OCI-LY7 (cell line): Measurements from ENCODE around the gene CCER1. TPM values are rescaled to one million over a fixed set of nuclear protein-coding genes. Genes with fewer than 3 reads are reported as not detected.
A peak's percentile ranks its signal among the peaks of the same experiment; 100 is the strongest.

ENCODE experiments used
- BruUV-seq: library from RNA; stranded (reverse); fragments of 400-500 nt; replicated peaks from 2 replicates; lab custom pipeline; 2021; lab: Mats Ljungman, UMichigan
- CTCF ChIA-PET: fragments of 300-600 bp; sonication (Branson Sonifier 250); formaldehyde crosslinking; loops from one replicate; lab custom pipeline; 2022; ENCODE audit warnings: antibody characterized with exemption; ENCODE audit not compliant: unreplicated experiment; lab: Charles Lee
- POLR2A ChIA-PET: fragments of 300-600 bp; sonication (Branson Sonifier 250); formaldehyde crosslinking; loops from one replicate; lab custom pipeline; 2022; ENCODE audit warnings: antibody characterized with exemption; lab: Charles Lee
- DNase-seq: peaks from one replicate; pipeline ENCODE4 v3.0.0-alpha.2; 2015; ENCODE audit warnings: low spot score
- H2AFZ ChIP-seq: fragments of 200-600 bp; sonication (generic), shearing (Covaris generic); 2 replicates; pipeline ENCODE4 v1.6.1; 2014; ENCODE audit warnings: mild to moderate bottlenecking, antibody characterized with exemption, low read length, moderate library complexity
- H3K27ac ChIP-seq: fragments of 200-600 bp; sonication (generic); 2 replicates; pipeline ENCODE4 v1.5.1; 2014; ENCODE audit warnings: mixed run types, low read depth, mild to moderate bottlenecking, moderate library complexity, low read length, inconsistent platforms; ENCODE audit not compliant: poor library complexity, severe bottlenecking
- H3K36me3 ChIP-seq: fragments of 200-600 bp; sonication (generic); 2 replicates; pipeline ENCODE4 v1.6.1; 2014; ENCODE audit warnings: mild to moderate bottlenecking, antibody characterized with exemption, low read length, moderate library complexity, mixed read lengths; ENCODE audit not compliant: insufficient read depth
- H3K4me1 ChIP-seq: fragments of 200-600 bp; sonication (generic); 2 replicates; pipeline ENCODE4 v1.5.1; 2014; ENCODE audit warnings: mild to moderate bottlenecking, low read length; ENCODE audit not compliant: insufficient read depth, poor library complexity, severe bottlenecking
- H3K4me2 ChIP-seq: fragments of 200-600 bp; sonication (generic); 2 replicates; pipeline ENCODE4 v1.6.1; 2014; ENCODE audit warnings: mild to moderate bottlenecking, low read length
- H3K4me3 ChIP-seq: fragments of 200-600 bp; sonication (generic); 2 replicates; pipeline ENCODE4 v1.5.1; 2014; ENCODE audit warnings: mild to moderate bottlenecking, low read depth, low read length; ENCODE audit not compliant: poor library complexity, severe bottlenecking
- H3K79me2 ChIP-seq: fragments of 200-600 bp; sonication (generic); 2 replicates; pipeline ENCODE4 v1.6.1; 2016; ENCODE audit warnings: low read depth, mild to moderate bottlenecking, low read length, moderate library complexity, mixed read lengths; ENCODE audit not compliant: insufficient read depth
- H3K9me2 ChIP-seq: fragments of 200-600 bp; sonication (generic); 2 replicates; pipeline ENCODE4 v1.6.1; 2016; ENCODE audit warnings: mild to moderate bottlenecking, low read length, mixed read lengths; ENCODE audit not compliant: insufficient read depth
- H3K9me3 ChIP-seq: fragments of 200-600 bp; sonication (generic); 2 replicates; pipeline ENCODE4 v1.6.1; 2014; ENCODE audit warnings: mild to moderate bottlenecking, mixed run types, low read length, mixed read lengths
- H4K20me1 ChIP-seq: fragments of 200-600 bp; sonication (generic); 2 replicates; pipeline ENCODE4 v1.6.1; 2014; ENCODE audit warnings: mild to moderate bottlenecking, antibody characterized with exemption, low read length, moderate library complexity, mixed read lengths; ENCODE audit not compliant: insufficient read depth
- CTCF ChIP-seq: fragments of 200-600 bp; sonication (generic); conservative IDR thresholded peaks from 2 replicates; pipeline ENCODE4 v1.5.1; 2014; ENCODE audit warnings: mild to moderate bottlenecking, antibody characterized with exemption, low read length, moderate library complexity, mixed read lengths
- EZH2phosphoT487 ChIP-seq: fragments of 200-600 bp; sonication (generic); IDR thresholded peaks from 2 replicates; pipeline ENCODE4 v1.6.1; 2018; ENCODE audit warnings: low read depth, borderline replicate concordance, mild to moderate bottlenecking, mixed run types, antibody characterized with exemption, low read length, moderate library complexity, mixed read lengths
- intact Hi-C: fragments of 100-400 bp; cut with micrococcal nuclease; formaldehyde crosslinking; loops from one replicate; pipeline ENCODE4 v1.10.0; 2022; ENCODE audit not compliant: unreplicated experiment
- total RNA-seq, 2 experiments: library from RNA; depleted of rRNA in 1 of 2; stranded (reverse); fragments of >200 nt in 1 of 2; shearing (Covaris generic) in 1 of 2; gene quantifications; 2 replicates each; pipeline ENCODE4 v1.2.3, GENCODE V29; 2014 to 2022

The CCER1 gene
- total RNA-seq, 2 experiments from 2014 or later = not detected

- CTCF ChIA-PET = no interaction called here
These were observed 44.0 kb downstream of the CCER1 start for GRCh38 chr12:90910958-90911357.

GRCh38 chr12:90909069-90909770, 45.8 kb downstream of the CCER1 start:
- intact Hi-C loops = no loop called here
- H3K4me3 ChIP-seq = no peak overlapping the region
- no peaks in the 10 kb centered on the region for H3K4me1 ChIP-seq
- H3K27ac ChIP-seq = no peak overlapping the region
- no peak overlapping the region for H3K4me2 ChIP-seq
- no peaks in the 10 kb centered on the region for H3K79me2 ChIP-seq
- no peaks in the 10 kb centered on the region for H3K9me2 ChIP-seq
- BruUV-seq = no TSS peak
- TF ChIP-seq CTCF (peak; percentile 73), EZH2phosphoT487 (no peak)
- ChIA-PET POLR2A (interaction anchor here (0.9 kb wide), 1 partner anchor 31 kb away, joined by 3 read pairs; no protein-coding TSS in a partner anchor), CTCF (no interaction called here)
- DNase-seq = peak; percentile 11
- no peaks in the 10 kb centered on the region for H4K20me1 ChIP-seq
- H2AFZ ChIP-seq = no peak overlapping the region
- H3K36me3 ChIP-seq = no peaks in the 10 kb centered on the region
- H3K9me3 ChIP-seq = no peaks in the 10 kb centered on the region

More at GRCh38 chr12:90910958-90911357, 44.0 kb downstream of the CCER1 start:
- Histone ChIP-seq H3K4me1 (no peaks in the 10 kb centered on the region), H3K79me2 (no peaks in the 10 kb centered on the region), H2AFZ (no peak overlapping the region), H4K20me1 (no peaks in the 10 kb centered on the region), H3K9me3 (no peaks in the 10 kb centered on the region), H3K4me2 (no peak overlapping the region), H3K36me3 (no peaks in the 10 kb centered on the region), H3K9me2 (no peaks in the 10 kb centered on the region), H3K27ac (no peak overlapping the region), H3K4me3 (no peak overlapping the region)
- TF ChIP-seq EZH2phosphoT487 (no peak), CTCF (no peak)
- no peak for DNase-seq
- intact Hi-C loops = no loop called here
- BruUV-seq = no TSS peak
- POLR2A ChIA-PET = interaction anchor here (0.7 kb wide), 1 partner anchor 17 kb away, joined by 4 read pairs; no protein-coding TSS in a partner anchor

- Histone ChIP-seq H3K4me1 (no peaks in the 10 kb centered on the region), H2AFZ (no peak overlapping the region), H3K36me3 (no peaks in the 10 kb centered on the region), H3K79me2 (no peaks in the 10 kb centered on the region), H4K20me1 (no peaks in the 10 kb centered on the region), H3K9me3 (no peaks in the 10 kb centered on the region), H3K4me2 (no peak overlapping the region), H3K27ac (no peak overlapping the region), H3K9me2 (no peaks in the 10 kb centered on the region), H3K4me3 (no peak overlapping the region)
- ChIA-PET POLR2A (no interaction called here), CTCF (no interaction called here)
- intact Hi-C loops = no loop called here
- no TSS peak for BruUV-seq
- TF ChIP-seq EZH2phosphoT487 = no peak
- no peak for DNase-seq
These were observed 46.5 kb downstream of the CCER1 start for GRCh38 chr12:90908465-90908864.
